Measurements from ENCODE around the gene CACNA1I. TPM values are rescaled to one million over a fixed set of nuclear protein-coding genes. Genes with fewer than 3 reads are reported as not detected.

CACNA1I gene
- total and polyA plus RNA-seq, 11 donors: 0.01 to 0.07 (median 0.04) TPM; not detected in 6

DNA sequence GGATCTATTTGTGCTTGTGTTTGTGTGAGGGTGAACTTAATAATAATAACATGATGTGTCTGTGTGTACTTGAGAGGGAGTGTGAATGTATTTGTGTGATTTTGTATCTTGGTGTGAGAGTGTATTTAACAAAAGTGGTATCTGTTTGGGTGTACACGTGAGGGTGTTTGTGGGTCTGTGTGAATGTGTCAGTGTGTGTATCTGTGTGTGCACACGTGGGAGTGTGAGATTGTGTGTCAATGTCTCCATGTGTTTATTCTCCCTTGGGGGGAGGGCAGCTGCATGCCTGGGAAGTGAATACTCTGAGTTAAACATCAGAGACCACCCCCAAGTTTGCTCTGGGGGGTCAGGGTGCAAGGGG is 23.0 kb upstream of the CACNA1I start:
- Histone ChIP-seq H3K27me3 (peaks cover 0 to 67% (median 16%) of the 10 kb centered on the region in 9 donors), H3K36me3 (no peaks in the 10 kb centered on the region), H3K4me3 (no peak overlapping the region), H3K4me1 (no peaks in the 10 kb centered on the region), H3K27ac (no peak overlapping the region), H3K9me3 (no peaks in the 10 kb centered on the region)
- ATAC-seq (no peak), DNase-seq (no peak)
- WGBS, 4 donors: 39 to 51% (median 47%) methylated on average over 2 of the region's 2 CpGs
- intact Hi-C loops (cut with DNase I): no loop called here
- TF ChIP-seq, protein P1, sequence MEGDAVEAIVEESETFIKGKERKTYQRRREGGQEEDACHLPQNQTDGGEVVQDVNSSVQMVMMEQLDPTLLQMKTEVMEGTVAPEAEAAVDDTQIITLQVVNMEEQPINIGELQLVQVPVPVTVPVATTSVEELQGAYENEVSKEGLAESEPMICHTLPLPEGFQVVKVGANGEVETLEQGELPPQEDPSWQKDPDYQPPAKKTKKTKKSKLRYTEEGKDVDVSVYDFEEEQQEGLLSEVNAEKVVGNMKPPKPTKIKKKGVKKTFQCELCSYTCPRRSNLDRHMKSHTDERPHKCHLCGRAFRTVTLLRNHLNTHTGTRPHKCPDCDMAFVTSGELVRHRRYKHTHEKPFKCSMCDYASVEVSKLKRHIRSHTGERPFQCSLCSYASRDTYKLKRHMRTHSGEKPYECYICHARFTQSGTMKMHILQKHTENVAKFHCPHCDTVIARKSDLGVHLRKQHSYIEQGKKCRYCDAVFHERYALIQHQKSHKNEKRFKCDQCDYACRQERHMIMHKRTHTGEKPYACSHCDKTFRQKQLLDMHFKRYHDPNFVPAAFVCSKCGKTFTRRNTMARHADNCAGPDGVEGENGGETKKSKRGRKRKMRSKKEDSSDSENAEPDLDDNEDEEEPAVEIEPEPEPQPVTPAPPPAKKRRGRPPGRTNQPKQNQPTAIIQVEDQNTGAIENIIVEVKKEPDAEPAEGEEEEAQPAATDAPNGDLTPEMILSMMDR (IDR thresholded peaks at IDR 0.05): no peak
- TF ChIP-seq POLR2A (IDR thresholded peaks at IDR 0.05): no peak

DNA sequence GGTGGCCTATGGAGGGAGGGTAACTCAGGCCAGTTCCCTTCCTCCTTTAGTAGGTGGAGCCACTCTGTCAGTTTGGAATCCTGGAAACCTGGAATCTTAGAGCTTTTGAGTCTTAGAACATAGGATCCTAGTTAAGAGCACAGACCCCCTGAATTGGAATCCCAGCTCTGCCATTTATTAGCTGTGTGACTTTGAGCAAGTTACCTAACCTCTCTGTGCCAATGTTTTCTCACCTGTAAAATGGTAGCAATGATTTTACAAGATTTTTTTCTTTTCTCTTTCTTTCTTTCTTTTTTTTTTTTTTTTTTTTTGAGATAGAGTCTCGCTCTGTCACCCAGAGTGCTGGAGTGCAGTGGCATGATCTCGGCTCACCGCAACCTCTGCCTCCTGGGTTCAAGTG is 17.1 kb upstream of the CACNA1I start:
- intact Hi-C loops (cut with DNase I): no loop called here
- 71 to 98% (median 91%) methylated on average over 3 of the region's 3 CpGs for WGBS, 4 donors
- H3K27ac ChIP-seq: no peak overlapping the region
- ATAC-seq: no peak
- no peak for DNase-seq
- peaks cover 0 to 13% (median 0%) of the 10 kb centered on the region in 12 donors for H3K4me1 ChIP-seq
- H3K36me3 ChIP-seq: no peaks in the 10 kb centered on the region
- no peaks in the 10 kb centered on the region for H3K9me3 ChIP-seq
- TF ChIP-seq, protein P1 (IDR thresholded peaks at IDR 0.05): no peak
- TF ChIP-seq POLR2A (IDR thresholded peaks at IDR 0.05): no peak
- peaks cover 17 to 76% (median 35%) of the 10 kb centered on the region in 9 donors for H3K27me3 ChIP-seq
- no peak overlapping the region for H3K4me3 ChIP-seq

DNA sequence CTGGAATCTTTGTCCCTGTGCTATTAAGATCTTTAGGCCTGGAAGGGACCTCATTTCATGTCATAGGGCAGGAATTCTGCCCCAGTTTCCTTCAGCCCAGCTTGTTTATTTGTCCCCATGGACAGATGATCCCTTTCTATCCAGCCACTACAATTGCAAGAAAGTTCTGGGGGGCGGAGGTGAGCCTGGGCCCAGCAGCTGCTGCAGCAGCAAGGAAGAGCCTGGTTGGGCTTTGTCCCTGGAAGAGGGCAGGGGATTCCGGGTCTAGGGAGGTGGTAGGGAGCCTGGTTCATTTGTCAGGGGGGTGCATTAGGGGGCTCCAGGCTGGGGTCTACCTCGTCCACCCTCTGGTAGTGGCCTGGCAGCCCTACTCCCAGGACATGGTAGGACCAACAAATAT is 16.4 kb upstream of the CACNA1I start:
- H3K9me3 ChIP-seq: no peaks in the 10 kb centered on the region
- no peak overlapping the region for H3K4me3 ChIP-seq
- no peaks in the 10 kb centered on the region for H3K36me3 ChIP-seq
- peaks cover 19 to 77% (median 39%) of the 10 kb centered on the region in 9 donors for H3K27me3 ChIP-seq
- intact Hi-C loops (cut with DNase I): no loop called here
- H3K27ac ChIP-seq: no peak overlapping the region
- ATAC-seq (no peak), DNase-seq (no peak)
- TF ChIP-seq, protein P1 (IDR thresholded peaks at IDR 0.05): no peak
- TF ChIP-seq POLR2A (IDR thresholded peaks at IDR 0.05): no peak
- H3K4me1 ChIP-seq: peaks cover 0 to 17% (median 0%) of the 10 kb centered on the region in 12 donors
- WGBS, 4 donors: 47 to 56% (median 53%) methylated on average over 2 to 3 of the region's 3 CpGs

DNA sequence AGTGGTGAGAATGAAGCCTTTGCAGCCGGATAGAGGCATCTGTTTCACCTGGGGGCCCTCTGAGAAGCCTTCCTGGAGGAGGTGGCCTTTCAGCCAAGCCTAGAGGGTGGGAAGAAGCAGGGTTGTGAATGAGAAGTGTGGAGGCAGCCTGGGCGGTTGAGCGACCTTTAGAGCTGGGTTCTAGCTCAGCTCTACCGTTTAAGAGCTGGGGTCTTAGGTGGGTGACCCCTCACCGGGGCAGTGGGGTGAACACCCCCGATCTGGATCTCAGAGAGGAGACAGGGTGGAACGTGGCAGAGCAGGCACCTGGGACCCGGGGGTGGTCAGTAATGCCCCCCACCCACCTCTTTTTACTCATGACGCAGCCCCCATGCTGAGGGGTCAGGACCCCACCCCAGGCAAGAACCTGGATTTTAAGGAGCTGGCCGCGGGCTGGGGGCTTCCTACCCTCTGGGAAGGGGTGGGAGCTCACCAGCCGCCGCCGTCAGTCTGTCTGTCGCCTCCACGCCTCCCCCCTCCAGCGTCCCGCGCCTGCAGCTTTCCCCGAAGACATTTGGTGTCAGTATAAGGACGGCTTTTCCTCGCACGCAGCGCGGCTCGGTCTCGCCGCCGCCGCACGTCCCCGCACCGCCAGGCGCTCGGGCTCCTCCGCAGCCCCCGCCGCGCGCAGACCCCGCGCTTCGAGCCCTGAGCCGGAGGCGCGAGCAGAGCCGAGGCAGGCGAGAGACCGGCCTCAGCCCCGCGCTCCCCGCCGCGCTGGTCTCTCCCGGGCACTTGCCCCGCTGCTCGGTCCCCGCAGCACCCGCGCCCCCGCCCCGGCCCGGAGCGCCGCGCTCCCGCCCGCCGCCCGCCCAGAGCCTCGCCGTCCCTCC is 13.3 kb upstream of the CACNA1I start:
- ATAC-seq (peak in 2 of 4 donors; percentile 39 to 48), DNase-seq (no peak)
- Histone ChIP-seq H3K9me3 (no peaks in the 10 kb centered on the region), H3K27me3 (peaks cover 18 to 79% (median 29%) of the 10 kb centered on the region in 9 donors), H3K36me3 (no peaks in the 10 kb centered on the region), H3K27ac (no peak overlapping the region), H3K4me3 (peak overlapping the region in 6 of 12 donors; percentile 25 to 45 (median 34)), H3K4me1 (peaks cover 0 to 22% (median 0%) of the 10 kb centered on the region in 12 donors)
- TF ChIP-seq, protein P1 (IDR thresholded peaks at IDR 0.05): peak in 2 of 12 donors; percentile 24 to 28
- no peak for TF ChIP-seq POLR2A (IDR thresholded peaks at IDR 0.05)
- intact Hi-C loops (cut with DNase I): loop anchor here in 3 of 10 donors (5.0 kb wide), 3 partner anchors 465 to 480 kb away; no protein-coding TSS in a partner anchor
- 5 to 33% (median 7%) methylated on average over 6 to 72 of the region's 72 CpGs for WGBS, 4 donors
